ENCODE measurements around the gene ING5.

- TF ChIP-seq, protein P1, sequence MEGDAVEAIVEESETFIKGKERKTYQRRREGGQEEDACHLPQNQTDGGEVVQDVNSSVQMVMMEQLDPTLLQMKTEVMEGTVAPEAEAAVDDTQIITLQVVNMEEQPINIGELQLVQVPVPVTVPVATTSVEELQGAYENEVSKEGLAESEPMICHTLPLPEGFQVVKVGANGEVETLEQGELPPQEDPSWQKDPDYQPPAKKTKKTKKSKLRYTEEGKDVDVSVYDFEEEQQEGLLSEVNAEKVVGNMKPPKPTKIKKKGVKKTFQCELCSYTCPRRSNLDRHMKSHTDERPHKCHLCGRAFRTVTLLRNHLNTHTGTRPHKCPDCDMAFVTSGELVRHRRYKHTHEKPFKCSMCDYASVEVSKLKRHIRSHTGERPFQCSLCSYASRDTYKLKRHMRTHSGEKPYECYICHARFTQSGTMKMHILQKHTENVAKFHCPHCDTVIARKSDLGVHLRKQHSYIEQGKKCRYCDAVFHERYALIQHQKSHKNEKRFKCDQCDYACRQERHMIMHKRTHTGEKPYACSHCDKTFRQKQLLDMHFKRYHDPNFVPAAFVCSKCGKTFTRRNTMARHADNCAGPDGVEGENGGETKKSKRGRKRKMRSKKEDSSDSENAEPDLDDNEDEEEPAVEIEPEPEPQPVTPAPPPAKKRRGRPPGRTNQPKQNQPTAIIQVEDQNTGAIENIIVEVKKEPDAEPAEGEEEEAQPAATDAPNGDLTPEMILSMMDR (IDR thresholded peaks at IDR 0.05; ENCODE audit: low read depth, low read length) = no peak
- TF ChIP-seq EZH2phosphoT487 (IDR thresholded peaks at IDR 0.05; ENCODE audit: low read depth) = no peak
These were observed 12.5 kb upstream of the ING5 start for GRCh38 chr2:241689306-241689705.

Measured in OCI-LY3 (cell line).